PC-9 (cell line): ENCODE data around the gene KIF7.

ENCODE experiments used
- EZH2 ChIP-seq: fragments of 200-600 bp; sonication (generic); IDR thresholded peaks from 2 replicates; pipeline ENCODE4 v1.8.0; 2017; ENCODE audit warnings: antibody characterized with exemption, low read depth
- TF ChIP-seq, protein P1 (sequence below): fragments of 200-600 bp; sonication (generic); conservative IDR thresholded peaks from 2 replicates; pipeline ENCODE4 v1.6.1; 2017; ENCODE audit warnings: mixed run types, antibody characterized with exemption, mild to moderate bottlenecking, moderate library complexity

DNA sequence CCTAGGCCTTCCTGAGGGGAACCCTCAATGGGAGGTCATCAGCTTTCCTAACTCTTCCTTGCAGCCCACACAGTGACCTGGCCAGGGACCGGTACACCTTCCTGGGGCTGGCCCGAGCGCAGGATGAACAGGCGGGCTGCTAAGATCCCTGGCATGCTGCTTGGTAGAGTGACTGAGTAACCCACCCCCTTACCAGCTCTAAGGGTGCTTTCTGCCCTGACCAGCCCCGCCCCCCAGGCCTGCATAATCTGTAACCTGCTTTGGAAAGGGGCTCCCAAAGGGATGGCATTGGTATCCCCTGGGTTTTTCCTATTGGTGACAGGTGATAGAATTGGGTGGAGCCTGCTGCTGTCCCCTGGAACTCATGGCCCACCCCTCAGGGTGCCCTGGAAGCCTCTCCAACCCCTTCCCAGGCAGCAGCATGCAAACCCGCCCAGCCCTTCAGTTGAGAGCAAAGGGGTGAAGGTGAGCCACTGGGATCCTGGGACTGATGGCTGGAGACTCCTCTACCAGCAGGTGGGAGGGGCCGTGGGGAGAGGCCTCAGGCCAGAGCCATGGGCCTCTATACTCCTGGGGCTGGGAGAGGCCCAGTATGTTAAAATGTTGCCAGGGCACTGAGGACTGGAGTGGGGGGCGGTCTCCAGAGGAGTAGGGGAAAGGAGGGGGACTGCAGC is 11.1 kb upstream of the KIF7 start:
- TF ChIP-seq EZH2 = no peak
- TF ChIP-seq, protein P1, sequence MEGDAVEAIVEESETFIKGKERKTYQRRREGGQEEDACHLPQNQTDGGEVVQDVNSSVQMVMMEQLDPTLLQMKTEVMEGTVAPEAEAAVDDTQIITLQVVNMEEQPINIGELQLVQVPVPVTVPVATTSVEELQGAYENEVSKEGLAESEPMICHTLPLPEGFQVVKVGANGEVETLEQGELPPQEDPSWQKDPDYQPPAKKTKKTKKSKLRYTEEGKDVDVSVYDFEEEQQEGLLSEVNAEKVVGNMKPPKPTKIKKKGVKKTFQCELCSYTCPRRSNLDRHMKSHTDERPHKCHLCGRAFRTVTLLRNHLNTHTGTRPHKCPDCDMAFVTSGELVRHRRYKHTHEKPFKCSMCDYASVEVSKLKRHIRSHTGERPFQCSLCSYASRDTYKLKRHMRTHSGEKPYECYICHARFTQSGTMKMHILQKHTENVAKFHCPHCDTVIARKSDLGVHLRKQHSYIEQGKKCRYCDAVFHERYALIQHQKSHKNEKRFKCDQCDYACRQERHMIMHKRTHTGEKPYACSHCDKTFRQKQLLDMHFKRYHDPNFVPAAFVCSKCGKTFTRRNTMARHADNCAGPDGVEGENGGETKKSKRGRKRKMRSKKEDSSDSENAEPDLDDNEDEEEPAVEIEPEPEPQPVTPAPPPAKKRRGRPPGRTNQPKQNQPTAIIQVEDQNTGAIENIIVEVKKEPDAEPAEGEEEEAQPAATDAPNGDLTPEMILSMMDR = no peak
